HEK293 (cell line): ENCODE results near the gene ZNF831.

Experiments
- CTCF ChIP-seq: fragments of 450-650 bp; formaldehyde crosslinking; IDR thresholded peaks from 2 replicates; pipeline ENCODE4 v1.5.1; 2016; ENCODE audit warnings: missing biosample characterization, missing genetic modification characterization
- KLF10 ChIP-seq: fragments of 450-650 bp; IDR thresholded peaks from 2 replicates; pipeline ENCODE4 v1.5.1; 2018; ENCODE audit warnings: missing biosample characterization, mild to moderate bottlenecking, missing genetic modification characterization
- KLF7 ChIP-seq: fragments of 450-650 bp; formaldehyde crosslinking; IDR thresholded peaks from 2 replicates; pipeline ENCODE4 v1.5.1; 2016; ENCODE audit warnings: missing biosample characterization, missing genetic modification characterization, borderline replicate concordance
- KLF9 ChIP-seq: fragments of 450-650 bp; formaldehyde crosslinking; IDR thresholded peaks from 2 replicates; pipeline ENCODE4 v1.5.1; 2016; ENCODE audit warnings: missing biosample characterization, missing genetic modification characterization, low read depth
- MYNN ChIP-seq: fragments of 450-650 bp; formaldehyde crosslinking; IDR thresholded peaks from 2 replicates; pipeline ENCODE4 v1.5.1; 2016; ENCODE audit warnings: missing biosample characterization, missing genetic modification characterization, borderline replicate concordance
- PATZ1 ChIP-seq: fragments of 450-650 bp; formaldehyde crosslinking; IDR thresholded peaks from 2 replicates; pipeline ENCODE4 v1.5.1; 2016; ENCODE audit warnings: missing biosample characterization, missing genetic modification characterization
- ZEB2 ChIP-seq: fragments of 450-650 bp; formaldehyde crosslinking; IDR thresholded peaks from 2 replicates; pipeline ENCODE4 v1.5.1; 2016; ENCODE audit warnings: missing biosample characterization, missing genetic modification characterization
- ZNF366 ChIP-seq: fragments of 450-650 bp; formaldehyde crosslinking; conservative IDR thresholded peaks from 2 replicates; pipeline ENCODE4 v1.5.1; 2016; ENCODE audit warnings: missing biosample characterization, missing genetic modification characterization
- ZNF530 ChIP-seq: fragments of 450-650 bp; formaldehyde crosslinking; IDR thresholded peaks from 2 replicates; pipeline ENCODE4 v1.5.1; 2016; ENCODE audit warnings: low read depth, missing biosample characterization, missing genetic modification characterization
- ZNF548 ChIP-seq: fragments of 450-650 bp; formaldehyde crosslinking; IDR thresholded peaks from 2 replicates; pipeline ENCODE4 v1.5.1; 2016; ENCODE audit warnings: missing biosample characterization, missing genetic modification characterization
- TF ChIP-seq, protein P1 (sequence below): fragments of 450-650 bp; formaldehyde crosslinking; IDR thresholded peaks from 2 replicates; pipeline ENCODE4 v1.5.1; 2017; ENCODE audit warnings: missing biosample characterization, mild to moderate bottlenecking, missing genetic modification characterization, moderate library complexity
- TF ChIP-seq, protein P2 (sequence below): fragments of 450-650 bp; formaldehyde crosslinking; IDR thresholded peaks from 2 replicates; pipeline ENCODE4 v1.5.1; 2016; ENCODE audit warnings: missing biosample characterization, missing genetic modification characterization, low read depth

DNA sequence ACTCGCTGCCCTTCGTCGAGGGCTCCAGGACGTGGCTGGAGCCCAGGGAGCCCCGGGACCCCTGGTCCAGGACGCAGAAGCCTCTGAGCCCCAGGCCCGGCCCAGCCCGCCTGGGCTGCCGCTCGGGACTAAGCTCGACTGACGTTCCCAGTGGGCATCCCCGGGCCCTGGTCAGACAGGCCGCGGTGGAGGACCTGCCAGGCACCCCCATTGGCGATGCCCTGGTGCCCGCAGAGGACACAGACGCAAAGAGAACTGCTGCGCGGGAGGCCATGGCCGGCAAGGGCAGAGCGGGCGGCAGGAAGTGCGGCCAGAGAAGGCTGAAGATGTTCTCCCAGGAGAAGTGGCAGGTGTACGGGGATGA lies 28.9 kb downstream of the ZNF831 start:
- TF ChIP-seq CTCF (tag by site-specific recombination) = no peak
- TF ChIP-seq KLF9 (tag by site-specific recombination) = no peak
- no peak for TF ChIP-seq MYNN (tag by site-specific recombination)
- no peak for TF ChIP-seq PATZ1
- no peak for TF ChIP-seq ZEB2 (tag by site-specific recombination)
- no peak for TF ChIP-seq KLF7 (tag by site-specific recombination)
- TF ChIP-seq, protein P1, sequence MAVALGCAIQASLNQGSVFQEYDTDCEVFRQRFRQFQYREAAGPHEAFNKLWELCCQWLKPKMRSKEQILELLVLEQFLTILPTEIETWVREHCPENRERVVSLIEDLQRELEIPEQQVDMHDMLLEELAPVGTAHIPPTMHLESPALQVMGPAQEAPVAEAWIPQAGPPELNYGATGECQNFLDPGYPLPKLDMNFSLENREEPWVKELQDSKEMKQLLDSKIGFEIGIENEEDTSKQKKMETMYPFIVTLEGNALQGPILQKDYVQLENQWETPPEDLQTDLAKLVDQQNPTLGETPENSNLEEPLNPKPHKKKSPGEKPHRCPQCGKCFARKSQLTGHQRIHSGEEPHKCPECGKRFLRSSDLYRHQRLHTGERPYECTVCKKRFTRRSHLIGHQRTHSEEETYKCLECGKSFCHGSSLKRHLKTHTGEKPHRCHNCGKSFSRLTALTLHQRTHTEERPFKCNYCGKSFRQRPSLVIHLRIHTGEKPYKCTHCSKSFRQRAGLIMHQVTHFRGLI (tag by site-specific recombination) = no peak
- TF ChIP-seq ZNF366 (tag by site-specific recombination) = no peak
- no peak for TF ChIP-seq ZNF548
- no peak for TF ChIP-seq KLF10
- TF ChIP-seq ZNF530 = no peak
- TF ChIP-seq, protein P2, sequence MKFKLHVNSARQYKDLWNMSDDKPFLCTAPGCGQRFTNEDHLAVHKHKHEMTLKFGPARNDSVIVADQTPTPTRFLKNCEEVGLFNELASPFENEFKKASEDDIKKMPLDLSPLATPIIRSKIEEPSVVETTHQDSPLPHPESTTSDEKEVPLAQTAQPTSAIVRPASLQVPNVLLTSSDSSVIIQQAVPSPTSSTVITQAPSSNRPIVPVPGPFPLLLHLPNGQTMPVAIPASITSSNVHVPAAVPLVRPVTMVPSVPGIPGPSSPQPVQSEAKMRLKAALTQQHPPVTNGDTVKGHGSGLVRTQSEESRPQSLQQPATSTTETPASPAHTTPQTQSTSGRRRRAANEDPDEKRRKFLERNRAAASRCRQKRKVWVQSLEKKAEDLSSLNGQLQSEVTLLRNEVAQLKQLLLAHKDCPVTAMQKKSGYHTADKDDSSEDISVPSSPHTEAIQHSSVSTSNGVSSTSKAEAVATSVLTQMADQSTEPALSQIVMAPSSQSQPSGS (tag by site-specific recombination) = no peak
